ENCODE measurements around the gene RRP1B.
A peak's percentile ranks its signal among the peaks of the same experiment; 100 is the strongest.
"Not testable (repeated sequence)": the region's sequence is repeated elsewhere in the genome, so short reads cannot be mapped to it uniquely, and the experiment has no call there.

RRP1B gene, protein sequence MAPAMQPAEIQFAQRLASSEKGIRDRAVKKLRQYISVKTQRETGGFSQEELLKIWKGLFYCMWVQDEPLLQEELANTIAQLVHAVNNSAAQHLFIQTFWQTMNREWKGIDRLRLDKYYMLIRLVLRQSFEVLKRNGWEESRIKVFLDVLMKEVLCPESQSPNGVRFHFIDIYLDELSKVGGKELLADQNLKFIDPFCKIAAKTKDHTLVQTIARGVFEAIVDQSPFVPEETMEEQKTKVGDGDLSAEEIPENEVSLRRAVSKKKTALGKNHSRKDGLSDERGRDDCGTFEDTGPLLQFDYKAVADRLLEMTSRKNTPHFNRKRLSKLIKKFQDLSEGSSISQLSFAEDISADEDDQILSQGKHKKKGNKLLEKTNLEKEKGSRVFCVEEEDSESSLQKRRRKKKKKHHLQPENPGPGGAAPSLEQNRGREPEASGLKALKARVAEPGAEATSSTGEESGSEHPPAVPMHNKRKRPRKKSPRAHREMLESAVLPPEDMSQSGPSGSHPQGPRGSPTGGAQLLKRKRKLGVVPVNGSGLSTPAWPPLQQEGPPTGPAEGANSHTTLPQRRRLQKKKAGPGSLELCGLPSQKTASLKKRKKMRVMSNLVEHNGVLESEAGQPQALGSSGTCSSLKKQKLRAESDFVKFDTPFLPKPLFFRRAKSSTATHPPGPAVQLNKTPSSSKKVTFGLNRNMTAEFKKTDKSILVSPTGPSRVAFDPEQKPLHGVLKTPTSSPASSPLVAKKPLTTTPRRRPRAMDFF

GRCh38 chr21:43659136-43660000 lies at the start of gene RRP1B, which contains the start of gene HSF2BP:
Gene RRP1B, plus strand, starts transcription at chr21:43659560. Its CDS starts 105 bp downstream, at chr21:43659665.
Gene HSF2BP, minus strand, starts transcription at chr21:43659488. Its CDS starts 1,392 bp downstream, at chr21:43658096.
- peak within 1 kb of the TSS; percentile 62 for H3K27ac ChIP-seq (ENCODE audit: poor library complexity, severe bottlenecking)
- H3K36me3 ChIP-seq (ENCODE audit: low read depth) = peaks cover 35% of the 10 kb centered on the region
- no peak for DNase-seq (ENCODE audit: low spot score)
- H3K4me3 ChIP-seq (ENCODE audit: severe bottlenecking) = peak within 1 kb of the TSS; percentile 93
- peak; percentile 86 for ATAC-seq (ENCODE audit: low read depth)
- H3K9me3 ChIP-seq (ENCODE audit: severe bottlenecking) = no peaks in the 10 kb centered on the region
- peaks cover 22% of the 10 kb centered on the region for H3K4me1 ChIP-seq (ENCODE audit: insufficient read depth, poor library complexity, severe bottlenecking)
- H3K27me3 ChIP-seq (ENCODE audit: insufficient read depth, poor library complexity, severe bottlenecking) = no peaks in the 10 kb centered on the region
- TF ChIP-seq CTCF (IDR thresholded peaks at IDR 0.05; ENCODE audit: poor library complexity, severe bottlenecking) = peak; percentile 7

- H3K4me3 ChIP-seq (ENCODE audit: severe bottlenecking) = no peak overlapping the region
- peak overlapping the region; percentile 100 for H3K27ac ChIP-seq (ENCODE audit: poor library complexity, severe bottlenecking)
- peak; percentile 79 for TF ChIP-seq CTCF (IDR thresholded peaks at IDR 0.05; ENCODE audit: poor library complexity, severe bottlenecking)
- no peaks in the 10 kb centered on the region for H3K27me3 ChIP-seq (ENCODE audit: insufficient read depth, poor library complexity, severe bottlenecking)
- H3K9me3 ChIP-seq (ENCODE audit: severe bottlenecking) = no peaks in the 10 kb centered on the region
- H3K4me1 ChIP-seq (ENCODE audit: insufficient read depth, poor library complexity, severe bottlenecking) = peaks cover 27% of the 10 kb centered on the region
- no peaks in the 10 kb centered on the region for H3K36me3 ChIP-seq (ENCODE audit: low read depth)
- ATAC-seq (ENCODE audit: low read depth) (peak; percentile 60), DNase-seq (ENCODE audit: low spot score) (no peak)
These were observed 47.6 kb upstream of the RRP1B start for GRCh38 chr21:43611598-43612369.

DNA sequence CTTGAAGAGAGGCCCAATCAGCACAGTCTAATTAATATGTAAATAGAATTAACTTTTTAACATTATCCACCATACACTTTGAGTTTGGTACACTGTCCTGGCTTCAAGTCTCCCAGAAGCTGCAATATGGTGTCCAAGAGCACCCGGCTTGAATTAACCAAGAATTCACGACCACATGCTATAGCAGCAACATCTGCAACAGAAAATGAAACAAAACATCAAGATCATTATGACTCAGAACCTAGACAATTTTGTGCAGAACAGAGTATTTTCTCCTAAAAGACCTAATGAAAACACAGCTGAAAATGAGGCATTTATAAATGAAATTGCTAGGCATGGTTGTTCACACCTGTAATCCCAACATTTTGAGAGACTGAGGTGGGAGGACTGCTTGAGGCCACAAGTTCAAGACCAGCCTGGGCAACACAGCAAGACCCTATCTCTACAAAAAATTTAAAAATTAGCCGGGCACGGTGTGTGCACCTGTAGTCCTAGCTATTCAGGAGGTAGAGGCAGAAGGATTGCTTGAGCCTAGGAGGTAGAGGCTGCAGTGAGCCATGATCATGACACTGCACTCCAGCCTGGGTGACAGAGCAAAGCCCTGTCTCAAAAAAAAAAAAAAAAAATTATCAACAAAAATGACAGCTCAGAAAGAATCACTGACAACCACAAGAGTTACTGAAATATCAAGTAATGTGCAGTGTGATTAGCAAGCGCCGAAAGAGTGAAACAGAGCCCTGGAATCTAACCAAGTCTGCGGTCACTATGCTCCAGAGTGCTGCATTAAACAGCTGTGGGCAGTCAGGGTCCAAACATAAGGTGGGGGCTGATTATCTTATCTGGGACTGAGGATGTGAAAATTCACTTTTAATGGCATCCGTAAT lies 45.4 kb upstream of the RRP1B start:
- no peaks in the 10 kb centered on the region for H3K9me3 ChIP-seq (ENCODE audit: severe bottlenecking)
- ATAC-seq (ENCODE audit: low read depth) (no peak), DNase-seq (ENCODE audit: low spot score) (no peak)
- H3K36me3 ChIP-seq (ENCODE audit: low read depth) = peaks cover 4% of the 10 kb centered on the region; the same call in 1 of the 2 replicates
- peaks cover 13% of the 10 kb centered on the region for H3K4me1 ChIP-seq (ENCODE audit: insufficient read depth, poor library complexity, severe bottlenecking)
- no peak overlapping the region for H3K4me3 ChIP-seq (ENCODE audit: severe bottlenecking)
- no peaks in the 10 kb centered on the region for H3K27me3 ChIP-seq (ENCODE audit: insufficient read depth, poor library complexity, severe bottlenecking)
- no peak for TF ChIP-seq CTCF (IDR thresholded peaks at IDR 0.05; ENCODE audit: poor library complexity, severe bottlenecking)
- H3K27ac ChIP-seq (ENCODE audit: poor library complexity, severe bottlenecking) = no peak overlapping the region

GRCh38 chr21:43614839-43615238 lies 44.5 kb upstream of the RRP1B start:
- TF ChIP-seq CTCF (IDR thresholded peaks at IDR 0.05; ENCODE audit: poor library complexity, severe bottlenecking) = no peak
- ATAC-seq (ENCODE audit: low read depth) (no peak), DNase-seq (ENCODE audit: low spot score) (no peak)
- no peak overlapping the region for H3K4me3 ChIP-seq (ENCODE audit: severe bottlenecking)
- no peak overlapping the region for H3K27ac ChIP-seq (ENCODE audit: poor library complexity, severe bottlenecking)
- H3K4me1 ChIP-seq (ENCODE audit: insufficient read depth, poor library complexity, severe bottlenecking) = peaks cover 7% of the 10 kb centered on the region
- H3K27me3 ChIP-seq (ENCODE audit: insufficient read depth, poor library complexity, severe bottlenecking) = no peaks in the 10 kb centered on the region
- no peaks in the 10 kb centered on the region for H3K9me3 ChIP-seq (ENCODE audit: severe bottlenecking)
- H3K36me3 ChIP-seq (ENCODE audit: low read depth) = peaks cover 5% of the 10 kb centered on the region; the same call in 1 of the 2 replicates

GRCh38 chr21:43616861-43617260 lies 42.5 kb upstream of the RRP1B start:
- not testable (repeated sequence) for H3K27ac ChIP-seq (ENCODE audit: poor library complexity, severe bottlenecking); H3K27me3 ChIP-seq (ENCODE audit: insufficient read depth, poor library complexity, severe bottlenecking); ATAC-seq (ENCODE audit: low read depth); DNase-seq (ENCODE audit: low spot score); H3K4me1 ChIP-seq (ENCODE audit: insufficient read depth, poor library complexity, severe bottlenecking); H3K4me3 ChIP-seq (ENCODE audit: severe bottlenecking)
- Histone ChIP-seq H3K9me3 (ENCODE audit: severe bottlenecking) (peaks cover 12% of the 10 kb centered on the region), H3K36me3 (ENCODE audit: low read depth) (peaks cover 17% of the 10 kb centered on the region; the same call in 1 of the 2 replicates)

Data from RWPE2 (cell line).